Measurements from ENCODE around the gene LMNA. TPM values are rescaled to one million over a fixed set of nuclear protein-coding genes. Genes with fewer than 3 reads are reported as not detected.
"Not testable (repeated sequence)": the region's sequence is repeated elsewhere in the genome, so short reads cannot be mapped to it uniquely, and the experiment has no call there.

The LMNA gene
- total RNA-seq, 1 donor from 2014 or later: 246 TPM

GRCh38 chr1:156182010-156182779 is 67.7 kb downstream of the LMNA start:
- peaks cover 23% of the 10 kb centered on the region for H3K36me3 Mint-ChIP-seq (ENCODE audit: low read depth)
- H3K27me3 Mint-ChIP-seq (ENCODE audit: low read depth); H3K4me3 Mint-ChIP-seq (ENCODE audit: low read depth); H3K4me1 Mint-ChIP-seq (ENCODE audit: low read depth); intact Hi-C loops (cut with micrococcal nuclease); H3K27ac Mint-ChIP-seq; DNase-seq (ENCODE audit: low spot score): not testable (repeated sequence)
- H3K9me3 Mint-ChIP-seq: peaks cover 10% of the 10 kb centered on the region

- Mint-ChIP-seq H3K9me3 (peaks cover 16% of the 10 kb centered on the region), H3K36me3 (ENCODE audit: low read depth) (peaks cover 28% of the 10 kb centered on the region)
- H3K4me3 Mint-ChIP-seq (ENCODE audit: low read depth); H3K27ac Mint-ChIP-seq; H3K27me3 Mint-ChIP-seq (ENCODE audit: low read depth); intact Hi-C loops (cut with micrococcal nuclease); H3K4me1 Mint-ChIP-seq (ENCODE audit: low read depth); DNase-seq (ENCODE audit: low spot score): not testable (repeated sequence)
Observed at GRCh38 chr1:156186347-156187177, 72.1 kb downstream of the LMNA start.

Other genes with a start within 250 kb of the LMNA start
- 20.0 and 27.0 TPM in 2 replicates for gene RIT1, start 203.4 kb upstream of the LMNA start, total RNA-seq
- gene KHDC4, start 180.3 kb upstream of the LMNA start, total RNA-seq: 78.4 and 83.5 TPM in 2 replicates
- not detected in 2 replicates for gene RXFP4, start 173.1 kb upstream of the LMNA start, total RNA-seq
- gene ARHGEF2, start 136.2 kb upstream of the LMNA start, total RNA-seq: 211 and 216 TPM in 2 replicates
- 227 and 239 TPM in 2 replicates for gene SSR2, start 93.8 kb upstream of the LMNA start, total RNA-seq
- gene UBQLN4, start 60.9 kb upstream of the LMNA start, total RNA-seq: 71.3 and 73.3 TPM in 2 replicates
- gene LAMTOR2, start 59.9 kb upstream of the LMNA start, total RNA-seq: 71.0 and 72.5 TPM in 2 replicates
- 0.18 and 0.21 TPM in 2 replicates for gene RAB25, start 53.6 kb upstream of the LMNA start, total RNA-seq
- 1.2 and 1.6 TPM in 2 replicates for gene MEX3A, start 32.2 kb upstream of the LMNA start, total RNA-seq
- 128 and 132 TPM in 2 replicates for gene SEMA4A, start 38.9 kb downstream of the LMNA start, total RNA-seq
- gene SLC25A44, start 79.4 kb downstream of the LMNA start, total RNA-seq: 62.6 and 63.7 TPM in 2 replicates
- 115 and 117 TPM in 2 replicates for gene PMF1, start 98.3 kb downstream of the LMNA start, total RNA-seq
- 1.7 and 2.2 TPM in 2 replicates for gene BGLAP, start 127.5 kb downstream of the LMNA start, total RNA-seq
- 5.8 and 7.1 TPM in 2 replicates for gene PAQR6, start 133.3 kb downstream of the LMNA start, total RNA-seq
- gene SMG5, start 168.1 kb downstream of the LMNA start, total RNA-seq: 83.2 and 89.3 TPM in 2 replicates
- gene TMEM79, start 169.6 kb downstream of the LMNA start, total RNA-seq: 6.8 and 7.8 TPM in 2 replicates
- 19.1 and 19.8 TPM in 2 replicates for gene GLMP, start 181.0 kb downstream of the LMNA start, total RNA-seq
- gene VHLL, start 184.6 kb downstream of the LMNA start, total RNA-seq: not detected in 2 replicates
- 504 and 517 TPM in 2 replicates for gene CCT3, start 223.6 kb downstream of the LMNA start, total RNA-seq
- 0.39 TPM in 1 of 2 replicates, not detected in the other for gene TSACC, start 223.8 kb downstream of the LMNA start, total RNA-seq

All from activated T-helper 2 cell treated with anti-CD3 and anti-CD28 coated beads, Interferon-gamma antibody, Interleukin-2, Interleukin-4, amounts not matched to agents 10 μg/mL and 5 μg/mL and 100 μg/mL, durations not matched to agents 14 hours and 24 hours and 36 hours (primary cell).